Endodermal cell (in vitro differentiated cells): ENCODE results near the gene FRYL. TPM values are rescaled to one million over a fixed set of nuclear protein-coding genes. Genes with fewer than 3 reads are reported as not detected.

Source experiments
- DNase-seq: peaks from one replicate; pipeline ENCODE4 v3.0.0-alpha.2; 2017
- H3K27ac ChIP-seq: 2 replicates; pipeline ENCODE4 v1.5.1; 2013; ENCODE audit warnings: mild to moderate bottlenecking, low read depth, low read length, moderate library complexity
- H3K27me3 ChIP-seq: 2 replicates; pipeline ENCODE4 v1.6.1; 2013; ENCODE audit warnings: mild to moderate bottlenecking, low read length, moderate library complexity; ENCODE audit not compliant: insufficient read depth, control insufficient read depth, poor library complexity, severe bottlenecking
- H3K36me3 ChIP-seq: 2 replicates; pipeline ENCODE4 v1.7.0; 2013; ENCODE audit warnings: mild to moderate bottlenecking, low read length, moderate library complexity; ENCODE audit not compliant: control insufficient read depth, insufficient read depth
- H3K4me1 ChIP-seq: one replicate; pipeline ENCODE4 v1.7.0; 2013; ENCODE audit warnings: low read length; ENCODE audit not compliant: control insufficient read depth, insufficient read depth
- H3K4me3 ChIP-seq: 2 replicates; pipeline ENCODE4 v1.5.1; 2013; ENCODE audit warnings: mild to moderate bottlenecking, low read length, moderate library complexity
- H3K9ac ChIP-seq: 2 replicates; pipeline ENCODE4 v1.6.1; 2013; ENCODE audit warnings: mild to moderate bottlenecking, low read length, moderate library complexity; ENCODE audit not compliant: poor library complexity, severe bottlenecking; ENCODE audit errors: extremely low read depth
- H3K9me3 ChIP-seq: 2 replicates; pipeline ENCODE4 v1.6.1; 2013; ENCODE audit warnings: mild to moderate bottlenecking, low read length, moderate library complexity; ENCODE audit not compliant: control insufficient read depth
- H3K27ac Mint-ChIP-seq: 2 replicates; pipeline ENCODE4 v1.8.0; 2020; ENCODE audit warnings: mixed read lengths
- H3K27me3 Mint-ChIP-seq: 2 replicates; pipeline ENCODE4 v1.8.0; 2021; ENCODE audit warnings: mild to moderate bottlenecking, mixed read lengths; ENCODE audit not compliant: insufficient read depth
- H3K36me3 Mint-ChIP-seq: 2 replicates; pipeline ENCODE4 v1.8.0; 2020; ENCODE audit warnings: low read depth, mixed read lengths
- H3K4me1 Mint-ChIP-seq: 2 replicates; pipeline ENCODE4 v1.8.0; 2020; ENCODE audit warnings: mixed read lengths
- H3K4me3 Mint-ChIP-seq: 2 replicates; pipeline ENCODE4 v1.8.0; 2020; ENCODE audit warnings: mild to moderate bottlenecking, moderate library complexity, mixed read lengths
- H3K9me3 Mint-ChIP-seq: 2 replicates; pipeline ENCODE4 v1.8.0; 2020; ENCODE audit warnings: mild to moderate bottlenecking, mixed read lengths
- CTCF ChIP-seq: fragments of 200-600 bp; sonication (generic); conservative IDR thresholded peaks from 2 replicates; pipeline ENCODE4 v1.5.0; 2021; ENCODE audit warnings: antibody characterized with exemption, mild to moderate bottlenecking
- WGBS, 2 experiments: methylation state at CpG; one replicate each; pipeline versions ENCODE4 v1.1.5 to v1.1.7; 2013; ENCODE audit warnings: missing lambda C conversion rate in 2 of 2, mixed read lengths in 1 of 2; ENCODE audit not compliant: insufficient coverage in 1 of 2, insufficient read length in 1 of 2; 5-methylcytosine and 5-hydroxymethylcytosine counted together
- total RNA-seq, 2 donors: library from RNA; stranded (reverse); fragmentation: NEBNext Ultra II Directional in 1 of 2; extraction: Animal tissue kit (Norgen Biotek cat#: 25700) in 1 of 2; gene quantifications; 2 replicates in 1 of 2; 3 replicates in 1 of 2; pipeline ENCODE4 v1.2.1, GENCODE V29; 2021

The FRYL gene
- total RNA-seq, 2 donors from 2014 or later: 56.5 to 62.6 TPM

- no peak for DNase-seq
- H3K4me1 Mint-ChIP-seq: peaks cover 25% of the 10 kb centered on the region
- Histone ChIP-seq H3K4me1 (peaks cover 3% of the 10 kb centered on the region), H3K4me3 (no peak overlapping the region), H3K36me3 (peaks cover 68% of the 10 kb centered on the region), H3K27ac (no peak overlapping the region), H3K9ac (no peak overlapping the region), H3K9me3 (no peaks in the 10 kb centered on the region), H3K27me3 (no peaks in the 10 kb centered on the region)
- H3K27ac Mint-ChIP-seq: no peak overlapping the region
- 90 to 91% methylated on average over 2 of the region's 2 CpGs for WGBS, 2 experiments
- H3K27me3 Mint-ChIP-seq: no peaks in the 10 kb centered on the region
- no peak for TF ChIP-seq CTCF
- no peak overlapping the region for H3K4me3 Mint-ChIP-seq
- peaks cover 54% of the 10 kb centered on the region for H3K36me3 Mint-ChIP-seq
- no peaks in the 10 kb centered on the region for H3K9me3 Mint-ChIP-seq
These were observed 237.2 kb downstream of the FRYL start for GRCh38 chr4:48542888-48543287.

- H3K27ac ChIP-seq: no peak overlapping the region
- peaks cover 2% of the 10 kb centered on the region for H3K4me1 ChIP-seq
- no peaks in the 10 kb centered on the region for H3K9me3 ChIP-seq
- H3K36me3 ChIP-seq: peaks cover 67% of the 10 kb centered on the region
- H3K4me3 Mint-ChIP-seq: peak overlapping the region; percentile 9
- peaks cover 48% of the 10 kb centered on the region for H3K36me3 Mint-ChIP-seq
- H3K9me3 Mint-ChIP-seq: no peaks in the 10 kb centered on the region
- H3K9ac ChIP-seq: no peak overlapping the region
- H3K27me3 ChIP-seq: no peaks in the 10 kb centered on the region
- H3K4me1 Mint-ChIP-seq: peaks cover 33% of the 10 kb centered on the region
- peak overlapping the region; percentile 23 for H3K27ac Mint-ChIP-seq
- no peak for DNase-seq
- no peaks in the 10 kb centered on the region for H3K27me3 Mint-ChIP-seq
- H3K4me3 ChIP-seq: no peak overlapping the region
- 80% methylated on average over 1 to 2 of the region's 3 CpGs for WGBS, 2 experiments
- no peak for TF ChIP-seq CTCF
These were observed 240.5 kb downstream of the FRYL start for GRCh38 chr4:48539597-48539996.

- Histone ChIP-seq H3K9ac (no peak overlapping the region), H3K9me3 (peaks cover 8% of the 10 kb centered on the region), H3K27me3 (no peaks in the 10 kb centered on the region), H3K4me3 (peak overlapping the region; percentile 63), H3K27ac (no peak overlapping the region), H3K4me1 (peaks cover 2% of the 10 kb centered on the region), H3K36me3 (peaks cover 66% of the 10 kb centered on the region)
- H3K36me3 Mint-ChIP-seq: peaks cover 49% of the 10 kb centered on the region
- no peaks in the 10 kb centered on the region for H3K27me3 Mint-ChIP-seq
- no peak overlapping the region for H3K27ac Mint-ChIP-seq
- H3K4me1 Mint-ChIP-seq: peaks cover 37% of the 10 kb centered on the region
- TF ChIP-seq CTCF: no peak
- no peak for DNase-seq
- peak overlapping the region; percentile 9 for H3K4me3 Mint-ChIP-seq
- no peaks in the 10 kb centered on the region for H3K9me3 Mint-ChIP-seq
These were observed 241.7 kb downstream of the FRYL start for GRCh38 chr4:48538358-48538757.
